Keratinocyte (primary cell): ENCODE results near the gene KIZ. TPM values are rescaled to one million over a fixed set of nuclear protein-coding genes. Genes with fewer than 3 reads are reported as not detected.

Experiments used
- DNase-seq: peaks from one replicate; pipeline ENCODE4 v3.0.0-alpha.2; 2011; ENCODE audit warnings: low read depth, missing footprints, low spot score
- FAIRE-seq: peaks from 2 replicates; lab custom pipeline; 2011; peaks lifted over from hg19 to GRCh38; lab: Jason Lieb, UNC
- H2AFZ ChIP-seq: 2 replicates; pipeline ENCODE4 v1.6.0; 2012; ENCODE audit warnings: low read length, control low read depth, inconsistent platforms; ENCODE audit not compliant: control insufficient read depth
- H3K27ac ChIP-seq: 2 replicates; pipeline ENCODE4 v1.5.1; 2011; ENCODE audit warnings: low read length; ENCODE audit not compliant: control insufficient read depth, insufficient read depth
- H3K27me3 ChIP-seq: 3 replicates; pipeline ENCODE4 v1.6.0; 2011; ENCODE audit warnings: low read length; ENCODE audit not compliant: control insufficient read depth, insufficient read depth; ENCODE audit errors: extremely low read depth
- H3K36me3 ChIP-seq, 2 experiments: 2 replicates in 1 of 2; 3 replicates in 1 of 2; pipeline ENCODE4 v1.5.1; 2011; ENCODE audit warnings: low read length in 2 of 2, mild to moderate bottlenecking in 1 of 2; ENCODE audit not compliant: control insufficient read depth in 2 of 2, insufficient read depth in 2 of 2; ENCODE audit errors: extremely low read depth in 1 of 2
- H3K4me1 ChIP-seq: 3 replicates; pipeline ENCODE4 v1.5.1; 2011; ENCODE audit warnings: low read length; ENCODE audit not compliant: control insufficient read depth, insufficient read depth; ENCODE audit errors: extremely low read depth
- H3K4me2 ChIP-seq: 3 replicates; pipeline ENCODE4 v1.6.0; 2011; ENCODE audit warnings: low read depth, low read length; ENCODE audit not compliant: control insufficient read depth, insufficient read depth; ENCODE audit errors: extremely low read depth
- H3K4me3 ChIP-seq, 3 experiments: fragments of 200-600 bp in 1 of 3; sonication (generic) in 1 of 3; 2 replicates in 2 of 3; 3 replicates in 1 of 3; pipeline ENCODE4 v1.5.1; 2011 to 2016; ENCODE audit warnings: low read length in 3 of 3, mild to moderate bottlenecking in 3 of 3, control low read depth in 2 of 3, inconsistent platforms in 1 of 3, low read depth in 1 of 3, mixed read lengths in 1 of 3, mixed run types in 1 of 3, moderate library complexity in 1 of 3; ENCODE audit not compliant: control insufficient read depth in 2 of 3, insufficient read depth in 2 of 3; ENCODE audit errors: extremely low read depth in 1 of 3
- H3K79me2 ChIP-seq: 2 replicates; pipeline ENCODE4 v1.6.0; 2012; ENCODE audit warnings: low read length; ENCODE audit not compliant: control insufficient read depth, insufficient read depth
- H3K9ac ChIP-seq: 3 replicates; pipeline ENCODE4 v1.6.0; 2011; ENCODE audit warnings: low read length; ENCODE audit not compliant: control insufficient read depth, insufficient read depth; ENCODE audit errors: extremely low read depth
- H3K9me1 ChIP-seq: 3 replicates; pipeline ENCODE4 v1.6.0; 2011; ENCODE audit warnings: low read length; ENCODE audit not compliant: control insufficient read depth, insufficient read depth; ENCODE audit errors: extremely low read depth
- H3K9me3 ChIP-seq: 2 replicates; pipeline ENCODE4 v1.5.1; 2012; ENCODE audit warnings: low read depth, low read length; ENCODE audit not compliant: control insufficient read depth
- H4K20me1 ChIP-seq: 3 replicates; pipeline ENCODE4 v1.6.0; 2011; ENCODE audit warnings: low read length; ENCODE audit not compliant: control insufficient read depth, insufficient read depth; ENCODE audit errors: extremely low read depth
- EZH2 ChIP-seq: IDR thresholded peaks from one replicate; pipeline ENCODE4 v1.6.1; 2012; ENCODE audit warnings: inconsistent platforms, mild to moderate bottlenecking, low read length, moderate library complexity
- dilution Hi-C: fragments of 300-500 bp; cut with MboI; formaldehyde crosslinking; loops from one replicate; pipeline ENCODE4 v1.7.0; 2020; ENCODE audit warnings: low sequenced_read_pairs; ENCODE audit not compliant: extremely low pct_ligation_motif_present
- polyA plus RNA-seq, 5 experiments: library from polyadenylated mRNA; depleted of rRNA in 3 of 5; stranded (reverse) in 3 of 5; stranded (forward) in 1 of 5; unstranded in 1 of 5; fragments of >200 nt; gene quantifications; 1 replicate in 1 of 5; 2 replicates in 3 of 5; 3 replicates in 1 of 5; pipeline versions ENCODE4 v1.2.1 to v1.2.3, GENCODE V29; 2011 to 2012; ENCODE audit warnings: missing spikeins in 2 of 5, low read depth in 1 of 5, low replicate concordance in 1 of 5
- TF ChIP-seq, protein P1 (sequence below), 3 experiments: IDR thresholded peaks in 1 of 3; conservative IDR thresholded peaks in 1 of 3; optimal IDR thresholded peaks in 1 of 3; 2 replicates in 2 of 3; 3 replicates in 1 of 3; pipeline versions ENCODE3 to v1.5.1; 2011; ENCODE audit warnings: low read length in 3 of 3, mild to moderate bottlenecking in 3 of 3, moderate library complexity in 2 of 3, control low read depth in 1 of 3, inconsistent platforms in 1 of 3; ENCODE audit not compliant: insufficient read depth in 2 of 3; ENCODE audit errors: extremely low read depth in 1 of 3

The KIZ gene
- polyA plus RNA-seq, 1 donor (not counting 4 experiments of a cell fraction or from before 2014, with no cell fraction given) = 21.3 TPM

DNA sequence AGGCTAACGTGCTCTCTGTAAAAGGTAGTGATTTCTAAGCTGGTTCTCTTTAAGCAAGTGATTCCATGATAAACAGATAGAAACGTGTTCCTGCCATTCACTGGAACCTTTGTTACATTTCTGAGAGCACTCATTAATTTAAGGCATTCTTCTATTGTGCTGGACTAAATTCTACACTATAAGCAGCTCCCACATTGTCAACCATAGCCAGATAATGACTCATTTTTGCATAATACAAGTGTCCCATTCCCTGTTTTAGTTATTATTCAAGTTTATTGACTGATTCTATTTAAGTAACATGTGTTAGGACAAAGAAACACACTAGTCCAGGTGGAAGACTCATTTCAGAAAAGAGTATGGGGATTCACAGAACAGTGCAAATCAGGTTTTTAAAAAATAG, 163.8 kb downstream of the KIZ start:
- no peaks in the 10 kb centered on the region for H3K36me3 ChIP-seq
- H3K9me1 ChIP-seq = no peaks in the 10 kb centered on the region
- H3K27ac ChIP-seq = no peak overlapping the region
- DNase-seq (no peak), FAIRE-seq (no peak)
- H4K20me1 ChIP-seq = no peaks in the 10 kb centered on the region
- H2AFZ ChIP-seq = no peak overlapping the region
- dilution Hi-C loops = no loop called here
- no peak for TF ChIP-seq EZH2
- TF ChIP-seq, protein P1, sequence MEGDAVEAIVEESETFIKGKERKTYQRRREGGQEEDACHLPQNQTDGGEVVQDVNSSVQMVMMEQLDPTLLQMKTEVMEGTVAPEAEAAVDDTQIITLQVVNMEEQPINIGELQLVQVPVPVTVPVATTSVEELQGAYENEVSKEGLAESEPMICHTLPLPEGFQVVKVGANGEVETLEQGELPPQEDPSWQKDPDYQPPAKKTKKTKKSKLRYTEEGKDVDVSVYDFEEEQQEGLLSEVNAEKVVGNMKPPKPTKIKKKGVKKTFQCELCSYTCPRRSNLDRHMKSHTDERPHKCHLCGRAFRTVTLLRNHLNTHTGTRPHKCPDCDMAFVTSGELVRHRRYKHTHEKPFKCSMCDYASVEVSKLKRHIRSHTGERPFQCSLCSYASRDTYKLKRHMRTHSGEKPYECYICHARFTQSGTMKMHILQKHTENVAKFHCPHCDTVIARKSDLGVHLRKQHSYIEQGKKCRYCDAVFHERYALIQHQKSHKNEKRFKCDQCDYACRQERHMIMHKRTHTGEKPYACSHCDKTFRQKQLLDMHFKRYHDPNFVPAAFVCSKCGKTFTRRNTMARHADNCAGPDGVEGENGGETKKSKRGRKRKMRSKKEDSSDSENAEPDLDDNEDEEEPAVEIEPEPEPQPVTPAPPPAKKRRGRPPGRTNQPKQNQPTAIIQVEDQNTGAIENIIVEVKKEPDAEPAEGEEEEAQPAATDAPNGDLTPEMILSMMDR (optimal IDR thresholded peaks at IDR 0.05 in 1 of 3, IDR thresholded peaks at IDR 0.05 in 1 of 3, conservative IDR thresholded peaks at IDR 0.05 in 1 of 3; ENCODE audit: extremely low read depth in 1 of 3, insufficient read depth in 2 of 3, low read length in 3 of 3) = no peak
- no peaks in the 10 kb centered on the region for H3K4me1 ChIP-seq
- no peak overlapping the region for H3K4me2 ChIP-seq
- no peak overlapping the region for H3K9ac ChIP-seq
- H3K4me3 ChIP-seq = no peak overlapping the region
- H3K9me3 ChIP-seq = no peaks in the 10 kb centered on the region
- H3K79me2 ChIP-seq = no peaks in the 10 kb centered on the region
- H3K27me3 ChIP-seq = no peaks in the 10 kb centered on the region

DNA sequence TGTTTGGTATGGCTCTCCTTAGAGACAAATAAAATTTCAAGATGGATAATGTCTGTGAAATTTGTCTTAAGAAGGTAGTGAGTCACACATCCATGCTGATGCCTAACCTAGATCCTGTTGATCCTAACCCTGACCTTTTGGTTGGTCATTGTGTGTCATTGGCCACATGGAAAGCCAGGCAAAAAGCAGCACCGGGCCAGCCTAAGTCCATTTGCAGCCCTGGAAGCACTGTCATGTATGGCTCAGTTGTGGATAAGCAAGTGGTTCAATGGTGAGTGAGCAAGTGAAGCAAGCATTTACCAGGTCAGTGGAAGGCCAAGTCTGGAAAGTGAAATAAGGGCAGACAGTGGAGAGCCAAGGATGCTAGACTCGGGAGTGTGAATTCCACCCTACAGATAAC, 165.1 kb downstream of the KIZ start:
- DNase-seq (no peak), FAIRE-seq (no peak)
- no peak overlapping the region for H2AFZ ChIP-seq
- no peaks in the 10 kb centered on the region for H3K36me3 ChIP-seq
- H3K4me3 ChIP-seq = no peak overlapping the region
- no peaks in the 10 kb centered on the region for H3K27me3 ChIP-seq
- no peak overlapping the region for H3K9ac ChIP-seq
- no peak overlapping the region for H3K27ac ChIP-seq
- dilution Hi-C loops = no loop called here
- H3K4me1 ChIP-seq = no peaks in the 10 kb centered on the region
- H4K20me1 ChIP-seq = no peaks in the 10 kb centered on the region
- H3K79me2 ChIP-seq = no peaks in the 10 kb centered on the region
- no peaks in the 10 kb centered on the region for H3K9me1 ChIP-seq
- TF ChIP-seq, protein P1 (optimal IDR thresholded peaks at IDR 0.05 in 1 of 3, IDR thresholded peaks at IDR 0.05 in 1 of 3, conservative IDR thresholded peaks at IDR 0.05 in 1 of 3; ENCODE audit: extremely low read depth in 1 of 3, insufficient read depth in 2 of 3, low read length in 3 of 3) = no peak
- TF ChIP-seq EZH2 = no peak
- no peak overlapping the region for H3K4me2 ChIP-seq
- H3K9me3 ChIP-seq = no peaks in the 10 kb centered on the region
